GM06990 (cell line): Measurements from ENCODE around the gene GRHL1.

ENCODE experiments used
- DNase-seq: peaks from one replicate; pipeline ENCODE4 v3.0.0-alpha.2; 2011; ENCODE audit not compliant: insufficient read length; ENCODE audit errors: extremely low read depth
- H3K27me3 ChIP-seq: replicated peaks from 2 replicates; pipeline ENCODE4 v1.6.0; 2011; ENCODE audit warnings: low read length; ENCODE audit not compliant: control insufficient read depth, insufficient read depth
- H3K36me3 ChIP-seq: 2 replicates; pipeline ENCODE4 v1.5.1; 2011; ENCODE audit warnings: low read length; ENCODE audit not compliant: control insufficient read depth, insufficient read depth
- H3K4me3 ChIP-seq: replicated peaks from 2 replicates; pipeline ENCODE4 v1.5.1; 2011; ENCODE audit warnings: low read depth, mild to moderate bottlenecking, control low read depth, low read length
- TF ChIP-seq, protein P1 (sequence below): IDR thresholded peaks from 2 replicates; pipeline ENCODE4 v1.5.1; 2011; ENCODE audit warnings: low read length, control low read depth, mild to moderate bottlenecking, inconsistent platforms; ENCODE audit not compliant: insufficient read depth, poor library complexity, severe bottlenecking

Gene GRHL1

DNA sequence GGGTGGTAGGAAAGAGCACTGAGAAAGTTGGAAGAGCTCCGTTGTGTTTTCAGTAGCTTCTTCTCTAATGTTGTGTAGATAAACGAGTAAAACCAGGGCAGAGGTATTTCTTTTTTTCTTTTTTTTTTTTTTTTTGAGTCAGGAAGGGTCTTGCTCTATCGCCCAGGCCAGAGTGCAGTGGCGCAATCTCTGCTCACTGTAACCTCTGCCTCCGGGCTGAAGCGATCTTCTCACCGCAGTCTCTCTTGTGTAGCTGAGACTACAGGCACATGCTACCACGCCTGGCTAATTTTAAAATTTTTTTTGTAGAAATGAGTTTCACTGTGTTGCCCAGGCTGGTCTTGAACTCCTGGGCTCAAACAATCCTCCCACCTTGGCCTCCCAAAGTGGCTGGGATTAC is 6.6 kb downstream of the GRHL1 start:
- TF ChIP-seq, protein P1, sequence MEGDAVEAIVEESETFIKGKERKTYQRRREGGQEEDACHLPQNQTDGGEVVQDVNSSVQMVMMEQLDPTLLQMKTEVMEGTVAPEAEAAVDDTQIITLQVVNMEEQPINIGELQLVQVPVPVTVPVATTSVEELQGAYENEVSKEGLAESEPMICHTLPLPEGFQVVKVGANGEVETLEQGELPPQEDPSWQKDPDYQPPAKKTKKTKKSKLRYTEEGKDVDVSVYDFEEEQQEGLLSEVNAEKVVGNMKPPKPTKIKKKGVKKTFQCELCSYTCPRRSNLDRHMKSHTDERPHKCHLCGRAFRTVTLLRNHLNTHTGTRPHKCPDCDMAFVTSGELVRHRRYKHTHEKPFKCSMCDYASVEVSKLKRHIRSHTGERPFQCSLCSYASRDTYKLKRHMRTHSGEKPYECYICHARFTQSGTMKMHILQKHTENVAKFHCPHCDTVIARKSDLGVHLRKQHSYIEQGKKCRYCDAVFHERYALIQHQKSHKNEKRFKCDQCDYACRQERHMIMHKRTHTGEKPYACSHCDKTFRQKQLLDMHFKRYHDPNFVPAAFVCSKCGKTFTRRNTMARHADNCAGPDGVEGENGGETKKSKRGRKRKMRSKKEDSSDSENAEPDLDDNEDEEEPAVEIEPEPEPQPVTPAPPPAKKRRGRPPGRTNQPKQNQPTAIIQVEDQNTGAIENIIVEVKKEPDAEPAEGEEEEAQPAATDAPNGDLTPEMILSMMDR: no peak
- H3K36me3 ChIP-seq: no peaks in the 10 kb centered on the region
- no peak overlapping the region for H3K4me3 ChIP-seq
- H3K27me3 ChIP-seq: no peaks in the 10 kb centered on the region
- no peak for DNase-seq

DNA sequence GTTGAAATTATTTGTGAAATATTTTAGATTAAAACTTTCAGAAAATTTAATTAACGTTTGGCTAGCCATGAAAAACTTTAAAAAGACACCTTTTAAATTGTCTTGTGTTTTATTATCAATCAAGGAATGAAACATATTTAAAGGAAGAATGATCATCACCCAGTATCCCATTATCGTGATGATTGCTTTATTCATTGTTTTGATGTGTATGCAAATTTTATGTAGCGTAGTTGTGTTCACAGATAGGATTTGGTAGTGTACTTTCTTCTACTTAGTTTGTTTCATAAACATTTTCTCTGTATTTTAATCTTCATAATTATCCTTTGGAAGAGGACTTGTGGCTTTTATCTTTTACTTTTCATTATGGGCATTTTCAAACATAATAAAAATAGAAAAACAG is 7.8 kb downstream of the GRHL1 start:
- Histone ChIP-seq H3K27me3 (no peaks in the 10 kb centered on the region), H3K36me3 (no peaks in the 10 kb centered on the region), H3K4me3 (no peak overlapping the region)
- no peak for DNase-seq
- TF ChIP-seq, protein P1: no peak

DNA sequence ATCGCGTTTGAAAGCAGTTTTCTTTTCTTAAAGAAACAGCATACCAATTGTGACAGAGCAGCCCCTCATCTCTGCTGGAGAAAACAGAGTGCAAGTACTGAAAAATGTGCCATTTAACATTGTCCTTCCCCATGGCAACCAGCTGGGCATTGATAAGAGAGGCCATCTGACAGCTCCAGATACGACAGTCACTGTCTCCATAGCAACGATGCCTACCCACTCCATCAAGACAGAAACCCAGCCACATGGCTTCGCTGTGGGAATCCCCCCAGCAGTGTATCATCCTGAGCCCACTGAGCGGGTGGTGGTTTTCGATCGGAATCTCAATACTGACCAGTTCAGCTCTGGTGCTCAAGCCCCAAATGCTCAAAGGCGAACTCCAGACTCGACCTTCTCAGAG is 9.5 kb downstream of the GRHL1 start:
- no peak for DNase-seq
- TF ChIP-seq, protein P1: no peak
- Histone ChIP-seq H3K27me3 (no peaks in the 10 kb centered on the region), H3K4me3 (no peak overlapping the region), H3K36me3 (no peaks in the 10 kb centered on the region)

DNA sequence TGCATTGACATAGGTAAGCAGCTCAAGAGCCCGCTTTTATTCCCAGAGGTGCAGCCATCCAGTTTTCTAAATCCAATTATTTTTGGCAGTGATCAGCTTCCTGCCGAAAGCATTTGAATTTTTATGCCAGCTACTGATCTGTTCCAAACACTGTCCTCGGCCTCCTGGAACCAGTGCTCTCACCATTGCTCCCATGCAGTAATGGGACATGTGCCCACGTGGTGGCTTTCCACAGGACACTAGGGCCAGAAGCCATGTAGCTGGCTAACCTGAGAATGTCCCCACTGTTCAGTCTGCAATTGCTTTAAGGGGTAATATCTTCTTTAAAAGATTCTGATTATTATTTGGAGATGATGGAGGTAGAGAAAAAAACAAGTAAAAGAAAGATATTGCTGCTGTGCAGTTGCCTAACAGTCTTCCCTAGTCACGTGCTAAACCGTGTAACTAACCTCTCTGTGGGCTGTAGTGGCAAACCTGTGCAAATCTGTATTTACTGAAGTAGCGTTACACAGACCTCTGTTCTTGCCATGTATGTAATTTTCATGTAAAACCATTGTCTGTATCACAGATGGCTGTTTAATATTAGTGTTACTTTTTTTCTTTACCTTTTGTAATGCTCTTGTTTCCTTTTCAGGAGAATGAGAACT is 13.0 kb downstream of the GRHL1 start:
- Histone ChIP-seq H3K27me3 (no peaks in the 10 kb centered on the region), H3K4me3 (no peak overlapping the region)
- TF ChIP-seq, protein P1: no peak

DNA sequence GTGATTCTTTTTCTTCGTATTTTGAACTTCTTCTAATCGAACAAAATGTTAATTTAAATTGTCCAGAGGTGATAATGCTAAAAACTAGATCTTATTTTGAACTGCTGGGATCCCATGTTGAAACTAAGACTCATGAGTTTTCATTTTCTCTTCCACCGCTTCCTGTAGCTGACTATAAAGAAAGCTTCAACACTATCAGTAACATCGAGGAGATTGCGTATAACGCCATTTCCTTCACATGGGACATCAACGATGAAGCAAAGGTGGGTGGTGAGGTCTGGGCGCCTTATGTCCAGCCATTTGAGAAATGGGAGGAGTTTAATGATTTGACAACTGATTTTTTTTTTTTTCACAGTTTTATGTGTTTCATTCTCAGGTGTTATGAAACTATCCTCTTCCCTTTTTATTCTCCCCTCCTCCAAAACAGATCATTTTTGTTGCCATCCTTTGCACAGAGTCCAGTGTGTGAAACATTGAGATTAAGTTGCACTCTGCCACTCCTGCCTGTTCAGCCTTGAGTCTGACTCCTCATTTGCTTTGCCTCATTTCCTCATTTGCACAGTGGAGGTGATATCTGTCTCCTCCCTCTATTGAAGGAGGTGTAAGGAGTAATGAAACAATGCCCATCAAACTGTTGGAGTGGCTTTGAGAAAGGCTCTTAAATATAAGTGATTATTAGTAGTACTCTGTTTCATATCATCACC is 13.8 kb downstream of the GRHL1 start:
- Histone ChIP-seq H3K27me3 (no peaks in the 10 kb centered on the region), H3K4me3 (no peak overlapping the region), H3K36me3 (no peaks in the 10 kb centered on the region)
- TF ChIP-seq, protein P1: no peak
- no peak for DNase-seq

More for the DNA sequence above, 13.0 kb downstream of the GRHL1 start:
- H3K36me3 ChIP-seq: no peaks in the 10 kb centered on the region
- no peak for DNase-seq
